Endothelial cell of umbilical vein (primary cell): ENCODE data around the gene KCNJ15. TPM values are rescaled to one million over a fixed set of nuclear protein-coding genes. Genes with fewer than 3 reads are reported as not detected.

Source experiments
- BruUV-seq: library from RNA; stranded (reverse); fragments of 400-500 nt; replicated peaks from 2 replicates; lab custom pipeline; 2021; lab: Mats Ljungman, UMichigan
- CTCF ChIA-PET: fragments of 300-600, 350-600 bp; sonication (Branson Sonifier 250); formaldehyde crosslinking; loops from one replicate; lab custom pipeline; 2021; ENCODE audit warnings: antibody characterized with exemption, inconsistent platforms; lab: Charles Lee
- POLR2A ChIA-PET: fragments of 300-600, 350-600 bp; sonication (Branson Sonifier 250); formaldehyde crosslinking; loops from one replicate; lab custom pipeline; 2021; ENCODE audit warnings: antibody characterized with exemption, inconsistent platforms; lab: Charles Lee
- DNase-seq: peaks from one replicate; pipeline ENCODE4 v3.0.0-alpha.2; 2011; ENCODE audit warnings: low read depth, low spot score
- FAIRE-seq: peaks from 2 replicates; lab custom pipeline; 2011; peaks lifted over from hg19 to GRCh38; lab: Jason Lieb, UNC
- H2AFZ ChIP-seq: 2 replicates; pipeline ENCODE4 v1.6.0; 2012; ENCODE audit warnings: low read depth, low read length, control low read depth, inconsistent platforms
- H3K27ac ChIP-seq: 2 replicates; pipeline ENCODE4 v1.5.1; 2011; ENCODE audit warnings: low read depth, mild to moderate bottlenecking, control low read depth, low read length, moderate library complexity; ENCODE audit not compliant: insufficient read depth
- H3K27me3 ChIP-seq, 2 experiments: 2 replicates each; pipeline versions ENCODE4 v1.6.0 to v1.6.1; 2011; ENCODE audit warnings: low read length in 2 of 2, mixed read lengths in 1 of 2; ENCODE audit not compliant: control insufficient read depth in 2 of 2, insufficient read depth in 2 of 2
- H3K36me3 ChIP-seq, 2 experiments: 2 replicates in 1 of 2; 3 replicates in 1 of 2; pipeline ENCODE4 v1.5.1; 2011; ENCODE audit warnings: low read length in 2 of 2, mild to moderate bottlenecking in 1 of 2, moderate library complexity in 1 of 2; ENCODE audit not compliant: control insufficient read depth in 2 of 2, insufficient read depth in 2 of 2; ENCODE audit errors: extremely low read depth in 1 of 2
- H3K4me1 ChIP-seq: 3 replicates; pipeline ENCODE4 v1.5.1; 2011; ENCODE audit warnings: mild to moderate bottlenecking, low read length; ENCODE audit not compliant: control insufficient read depth, insufficient read depth; ENCODE audit errors: extremely low read depth
- H3K4me2 ChIP-seq: 2 replicates; pipeline ENCODE4 v1.6.1; 2011; ENCODE audit warnings: low read length, control low read depth, mixed read lengths; ENCODE audit not compliant: insufficient read depth
- H3K4me3 ChIP-seq, 3 experiments: fragments of 200-600 bp in 1 of 3; sonication (generic), shearing (Covaris generic) in 1 of 3; replicated peaks in 1 of 3; 2 replicates each; pipeline ENCODE4 v1.5.1; 2011 to 2016; ENCODE audit warnings: control low read depth in 3 of 3, low read length in 3 of 3, mild to moderate bottlenecking in 2 of 3, inconsistent platforms in 1 of 3, low read depth in 1 of 3, moderate library complexity in 1 of 3; ENCODE audit not compliant: insufficient read depth in 1 of 3
- H3K79me2 ChIP-seq: 2 replicates; pipeline ENCODE4 v1.6.0; 2012; ENCODE audit warnings: low read length, inconsistent platforms; ENCODE audit not compliant: control insufficient read depth, insufficient read depth
- H3K9ac ChIP-seq: replicated peaks from 2 replicates; pipeline ENCODE3; 2011; ENCODE audit warnings: low read length, control low read depth; ENCODE audit not compliant: insufficient read depth; ENCODE audit errors: extremely low read depth
- H3K9me1 ChIP-seq: replicated peaks from 3 replicates; pipeline ENCODE4 v1.6.0; 2011; ENCODE audit warnings: mild to moderate bottlenecking, low read length; ENCODE audit not compliant: control insufficient read depth, insufficient read depth; ENCODE audit errors: extremely low read depth
- H3K9me3 ChIP-seq: replicated peaks from 2 replicates; pipeline ENCODE4 v1.5.1; 2012; ENCODE audit warnings: low read length, inconsistent platforms; ENCODE audit not compliant: control insufficient read depth, insufficient read depth
- H4K20me1 ChIP-seq: replicated peaks from 2 replicates; pipeline ENCODE3; 2011; ENCODE audit warnings: mild to moderate bottlenecking, low read length; ENCODE audit not compliant: control insufficient read depth, insufficient read depth; ENCODE audit errors: extremely low read depth
- CTCF ChIP-seq, 2 donors: IDR thresholded peaks; 1 replicate in 1 of 2; 2 replicates in 1 of 2; pipeline ENCODE4 v1.5.1; 2011; ENCODE audit warnings: low read length in 2 of 2, mild to moderate bottlenecking in 2 of 2, moderate library complexity in 2 of 2, control low read depth in 1 of 2, inconsistent platforms in 1 of 2, low read depth in 1 of 2; ENCODE audit not compliant: insufficient read depth in 1 of 2; ENCODE audit errors: extremely low read depth in 1 of 2
- EZH2 ChIP-seq: IDR thresholded peaks from 2 replicates; pipeline ENCODE4 v1.6.1; 2012; ENCODE audit warnings: borderline replicate concordance, low read depth, mild to moderate bottlenecking, moderate library complexity, low read length, inconsistent platforms; ENCODE audit not compliant: severe bottlenecking
- FOS ChIP-seq: IDR thresholded peaks from 2 replicates; pipeline ENCODE4 v1.6.1; 2011; ENCODE audit warnings: mild to moderate bottlenecking, low read length, moderate library complexity, borderline replicate concordance; ENCODE audit not compliant: insufficient read depth
- GATA2 ChIP-seq: IDR thresholded peaks from 2 replicates; pipeline ENCODE4 v1.7.0; 2011; ENCODE audit warnings: low read depth, mild to moderate bottlenecking, moderate library complexity, mixed read lengths, low read length; ENCODE audit not compliant: insufficient read length, insufficient read depth
- JUN ChIP-seq: IDR thresholded peaks from 2 replicates; pipeline ENCODE4 v1.6.1; 2011; ENCODE audit warnings: borderline replicate concordance, low read depth; ENCODE audit not compliant: insufficient read length, insufficient read depth
- MAX ChIP-seq: IDR thresholded peaks from 2 replicates; pipeline ENCODE4 v1.6.1; 2011; ENCODE audit not compliant: insufficient read depth, insufficient read length
- MYC ChIP-seq: IDR thresholded peaks from one replicate; pipeline ENCODE4 v1.6.1; 2011; ENCODE audit warnings: mild to moderate bottlenecking, low read depth, low read length
- POLR2A ChIP-seq: IDR thresholded peaks from 2 replicates; pipeline ENCODE4 v1.6.1; 2012; ENCODE audit warnings: low read depth, mild to moderate bottlenecking, control low read depth, low read length
- POLR2AphosphoS5 ChIP-seq: IDR thresholded peaks from 2 replicates; pipeline ENCODE4 v1.6.1; 2012; ENCODE audit warnings: low read depth, mild to moderate bottlenecking, control low read depth, low read length, moderate library complexity; ENCODE audit not compliant: insufficient read depth
- dilution Hi-C: fragments of 300-500 bp; cut with MboI; formaldehyde crosslinking; loops from one replicate; pipeline ENCODE4 v1.15.0; 2019; ENCODE audit warnings: low sequenced_read_pairs; ENCODE audit not compliant: extremely low pct_ligation_motif_present
- intact Hi-C: fragments of 100-400 bp; cut with micrococcal nuclease; formaldehyde crosslinking; loops from one replicate; pipeline ENCODE4 v1.10.0; 2022
- polyA plus RNA-seq, 4 experiments: library from polyadenylated mRNA; depleted of rRNA in 3 of 4; stranded (reverse) in 3 of 4; unstranded in 1 of 4; fragments of >200 nt; gene quantifications; 2 replicates each; pipeline versions ENCODE4 v1.2.1 to v1.2.3, GENCODE V29; 2011 to 2012; ENCODE audit warnings: missing spikeins in 1 of 4
- total RNA-seq: library from RNA; stranded (reverse); gene quantifications from 2 replicates; pipeline ENCODE4 v1.2.3, GENCODE V29; 2021

Gene KCNJ15
- total and polyA plus RNA-seq, 2 donors (not counting 3 experiments of a cell fraction or from before 2014, with no cell fraction given): 1.4 to 1.5 TPM

GRCh38 chr21:38329162-38329561 is 72.4 kb downstream of the KCNJ15 start:
- Histone ChIP-seq H3K27ac (no peak overlapping the region), H3K27me3 (peaks cover 2 to 5% of the 10 kb centered on the region in 2 experiments), H3K4me1 (no peaks in the 10 kb centered on the region), H3K4me2 (no peak overlapping the region), H3K9ac (no peak overlapping the region), H3K4me3 (no peak overlapping the region), H3K9me3 (no peaks in the 10 kb centered on the region), H4K20me1 (no peaks in the 10 kb centered on the region), H2AFZ (no peak overlapping the region), H3K36me3 (no peaks in the 10 kb centered on the region), H3K79me2 (no peaks in the 10 kb centered on the region), H3K9me1 (no peaks in the 10 kb centered on the region)
- dilution Hi-C loops (no loop called here), intact Hi-C loops (no loop called here)
- ChIA-PET CTCF (interaction anchor here (1.5 to 1.8 kb wide), 3 partner anchors 23 to 112 kb away, joined by 5 to 8 read pairs (median 6); no protein-coding TSS in a partner anchor), POLR2A (no interaction called here)
- TF ChIP-seq GATA2: no peak
- no peak for TF ChIP-seq EZH2
- no peak for TF ChIP-seq POLR2AphosphoS5
- TF ChIP-seq JUN: no peak
- no peak for TF ChIP-seq MAX
- TF ChIP-seq CTCF (IDR thresholded peaks at IDR 0.05; ENCODE audit: extremely low read depth in 1 of 2, insufficient read depth in 1 of 2, low read depth in 1 of 2, low read length in 2 of 2): no peak
- TF ChIP-seq POLR2A: no peak
- TF ChIP-seq FOS: no peak
- TF ChIP-seq MYC: no peak
- no peak for DNase-seq
- no TSS peak for BruUV-seq
- no peak for FAIRE-seq
